ENCODE data around the gene ZNF655. TPM values are rescaled to one million over a fixed set of nuclear protein-coding genes. Genes with fewer than 3 reads are reported as not detected.

ZNF655 gene
- total RNA-seq, 1 experiment from 2014 or later: 40.4 TPM

DNA sequence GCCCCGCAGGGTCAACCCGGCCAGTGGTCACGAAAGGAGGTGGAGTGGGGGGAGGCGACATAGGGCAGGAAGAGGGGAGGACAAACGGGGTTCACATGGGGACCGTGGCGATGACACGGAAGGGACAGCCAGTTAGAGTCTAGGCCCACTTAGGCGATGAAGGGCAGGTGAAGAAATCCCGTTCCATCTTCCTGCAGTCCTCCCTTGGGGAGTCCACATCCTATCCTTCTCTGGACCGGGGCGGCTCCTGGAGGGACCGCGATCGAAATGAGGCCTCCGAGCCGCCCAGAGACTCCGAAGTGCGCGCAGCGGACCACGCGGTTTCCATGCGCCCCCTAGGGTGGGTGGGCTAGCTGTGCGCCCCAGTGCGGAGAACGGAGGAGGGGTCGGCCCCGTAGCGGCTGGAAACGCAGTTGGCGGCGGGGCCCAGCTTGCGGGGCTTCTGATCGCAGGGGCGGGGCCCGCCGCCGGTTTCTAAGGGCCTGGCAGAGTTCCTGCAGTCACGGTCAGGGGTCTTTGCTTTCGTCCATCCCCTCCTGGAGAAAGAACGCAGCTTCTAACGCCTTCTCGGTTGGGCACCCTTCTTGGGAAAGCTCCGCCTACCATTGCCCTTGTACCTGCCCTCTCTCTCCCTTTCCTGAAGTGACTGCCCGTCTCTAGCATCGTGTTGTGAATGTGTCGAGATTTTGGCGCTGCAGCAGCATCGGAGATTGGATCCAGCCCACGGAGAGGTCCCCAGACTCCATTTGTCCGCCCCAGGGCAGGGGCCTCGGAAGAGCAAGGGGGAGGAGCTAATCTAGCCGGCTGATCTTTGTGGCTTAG lies 21.7 kb downstream of the ZNF655 start (continued):
- TF ChIP-seq, protein P1, sequence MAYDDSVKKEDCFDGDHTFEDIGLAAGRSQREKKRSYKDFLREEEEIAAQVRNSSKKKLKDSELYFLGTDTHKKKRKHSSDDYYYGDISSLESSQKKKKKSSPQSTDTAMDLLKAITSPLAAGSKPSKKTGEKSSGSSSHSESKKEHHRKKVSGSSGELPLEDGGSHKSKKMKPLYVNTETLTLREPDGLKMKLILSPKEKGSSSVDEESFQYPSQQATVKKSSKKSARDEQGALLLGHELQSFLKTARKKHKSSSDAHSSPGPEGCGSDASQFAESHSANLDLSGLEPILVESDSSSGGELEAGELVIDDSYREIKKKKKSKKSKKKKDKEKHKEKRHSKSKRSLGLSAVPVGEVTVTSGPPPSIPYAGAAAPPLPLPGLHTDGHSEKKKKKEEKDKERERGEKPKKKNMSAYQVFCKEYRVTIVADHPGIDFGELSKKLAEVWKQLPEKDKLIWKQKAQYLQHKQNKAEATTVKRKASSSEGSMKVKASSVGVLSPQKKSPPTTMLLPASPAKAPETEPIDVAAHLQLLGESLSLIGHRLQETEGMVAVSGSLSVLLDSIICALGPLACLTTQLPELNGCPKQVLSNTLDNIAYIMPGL (CRISPR knock-in tag; IDR thresholded peaks at IDR 0.05): peak; percentile 75; the same call in 1 of the 2 replicates
- TF ChIP-seq, protein P2, sequence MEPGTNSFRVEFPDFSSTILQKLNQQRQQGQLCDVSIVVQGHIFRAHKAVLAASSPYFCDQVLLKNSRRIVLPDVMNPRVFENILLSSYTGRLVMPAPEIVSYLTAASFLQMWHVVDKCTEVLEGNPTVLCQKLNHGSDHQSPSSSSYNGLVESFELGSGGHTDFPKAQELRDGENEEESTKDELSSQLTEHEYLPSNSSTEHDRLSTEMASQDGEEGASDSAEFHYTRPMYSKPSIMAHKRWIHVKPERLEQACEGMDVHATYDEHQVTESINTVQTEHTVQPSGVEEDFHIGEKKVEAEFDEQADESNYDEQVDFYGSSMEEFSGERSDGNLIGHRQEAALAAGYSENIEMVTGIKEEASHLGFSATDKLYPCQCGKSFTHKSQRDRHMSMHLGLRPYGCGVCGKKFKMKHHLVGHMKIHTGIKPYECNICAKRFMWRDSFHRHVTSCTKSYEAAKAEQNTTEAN (CRISPR knock-in tag; IDR thresholded peaks at IDR 0.05): no peak
- TF ChIP-seq, protein P3, sequence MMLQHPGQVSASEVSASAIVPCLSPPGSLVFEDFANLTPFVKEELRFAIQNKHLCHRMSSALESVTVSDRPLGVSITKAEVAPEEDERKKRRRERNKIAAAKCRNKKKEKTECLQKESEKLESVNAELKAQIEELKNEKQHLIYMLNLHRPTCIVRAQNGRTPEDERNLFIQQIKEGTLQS (CRISPR knock-in tag; conservative IDR thresholded peaks at IDR 0.05): no peak
- TF ChIP-seq, protein P4, sequence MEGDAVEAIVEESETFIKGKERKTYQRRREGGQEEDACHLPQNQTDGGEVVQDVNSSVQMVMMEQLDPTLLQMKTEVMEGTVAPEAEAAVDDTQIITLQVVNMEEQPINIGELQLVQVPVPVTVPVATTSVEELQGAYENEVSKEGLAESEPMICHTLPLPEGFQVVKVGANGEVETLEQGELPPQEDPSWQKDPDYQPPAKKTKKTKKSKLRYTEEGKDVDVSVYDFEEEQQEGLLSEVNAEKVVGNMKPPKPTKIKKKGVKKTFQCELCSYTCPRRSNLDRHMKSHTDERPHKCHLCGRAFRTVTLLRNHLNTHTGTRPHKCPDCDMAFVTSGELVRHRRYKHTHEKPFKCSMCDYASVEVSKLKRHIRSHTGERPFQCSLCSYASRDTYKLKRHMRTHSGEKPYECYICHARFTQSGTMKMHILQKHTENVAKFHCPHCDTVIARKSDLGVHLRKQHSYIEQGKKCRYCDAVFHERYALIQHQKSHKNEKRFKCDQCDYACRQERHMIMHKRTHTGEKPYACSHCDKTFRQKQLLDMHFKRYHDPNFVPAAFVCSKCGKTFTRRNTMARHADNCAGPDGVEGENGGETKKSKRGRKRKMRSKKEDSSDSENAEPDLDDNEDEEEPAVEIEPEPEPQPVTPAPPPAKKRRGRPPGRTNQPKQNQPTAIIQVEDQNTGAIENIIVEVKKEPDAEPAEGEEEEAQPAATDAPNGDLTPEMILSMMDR (IDR thresholded peaks at IDR 0.05): peak; percentile 58; the same call in 1 of the 2 replicates
- no peak for TF ChIP-seq ZNF416 (CRISPR knock-in tag; IDR thresholded peaks at IDR 0.05)
- TF ChIP-seq, protein P5, sequence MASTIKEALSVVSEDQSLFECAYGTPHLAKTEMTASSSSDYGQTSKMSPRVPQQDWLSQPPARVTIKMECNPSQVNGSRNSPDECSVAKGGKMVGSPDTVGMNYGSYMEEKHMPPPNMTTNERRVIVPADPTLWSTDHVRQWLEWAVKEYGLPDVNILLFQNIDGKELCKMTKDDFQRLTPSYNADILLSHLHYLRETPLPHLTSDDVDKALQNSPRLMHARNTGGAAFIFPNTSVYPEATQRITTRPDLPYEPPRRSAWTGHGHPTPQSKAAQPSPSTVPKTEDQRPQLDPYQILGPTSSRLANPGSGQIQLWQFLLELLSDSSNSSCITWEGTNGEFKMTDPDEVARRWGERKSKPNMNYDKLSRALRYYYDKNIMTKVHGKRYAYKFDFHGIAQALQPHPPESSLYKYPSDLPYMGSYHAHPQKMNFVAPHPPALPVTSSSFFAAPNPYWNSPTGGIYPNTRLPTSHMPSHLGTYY (CRISPR knock-in tag; IDR thresholded peaks at IDR 0.05): no peak
- TF ChIP-seq, protein P6, sequence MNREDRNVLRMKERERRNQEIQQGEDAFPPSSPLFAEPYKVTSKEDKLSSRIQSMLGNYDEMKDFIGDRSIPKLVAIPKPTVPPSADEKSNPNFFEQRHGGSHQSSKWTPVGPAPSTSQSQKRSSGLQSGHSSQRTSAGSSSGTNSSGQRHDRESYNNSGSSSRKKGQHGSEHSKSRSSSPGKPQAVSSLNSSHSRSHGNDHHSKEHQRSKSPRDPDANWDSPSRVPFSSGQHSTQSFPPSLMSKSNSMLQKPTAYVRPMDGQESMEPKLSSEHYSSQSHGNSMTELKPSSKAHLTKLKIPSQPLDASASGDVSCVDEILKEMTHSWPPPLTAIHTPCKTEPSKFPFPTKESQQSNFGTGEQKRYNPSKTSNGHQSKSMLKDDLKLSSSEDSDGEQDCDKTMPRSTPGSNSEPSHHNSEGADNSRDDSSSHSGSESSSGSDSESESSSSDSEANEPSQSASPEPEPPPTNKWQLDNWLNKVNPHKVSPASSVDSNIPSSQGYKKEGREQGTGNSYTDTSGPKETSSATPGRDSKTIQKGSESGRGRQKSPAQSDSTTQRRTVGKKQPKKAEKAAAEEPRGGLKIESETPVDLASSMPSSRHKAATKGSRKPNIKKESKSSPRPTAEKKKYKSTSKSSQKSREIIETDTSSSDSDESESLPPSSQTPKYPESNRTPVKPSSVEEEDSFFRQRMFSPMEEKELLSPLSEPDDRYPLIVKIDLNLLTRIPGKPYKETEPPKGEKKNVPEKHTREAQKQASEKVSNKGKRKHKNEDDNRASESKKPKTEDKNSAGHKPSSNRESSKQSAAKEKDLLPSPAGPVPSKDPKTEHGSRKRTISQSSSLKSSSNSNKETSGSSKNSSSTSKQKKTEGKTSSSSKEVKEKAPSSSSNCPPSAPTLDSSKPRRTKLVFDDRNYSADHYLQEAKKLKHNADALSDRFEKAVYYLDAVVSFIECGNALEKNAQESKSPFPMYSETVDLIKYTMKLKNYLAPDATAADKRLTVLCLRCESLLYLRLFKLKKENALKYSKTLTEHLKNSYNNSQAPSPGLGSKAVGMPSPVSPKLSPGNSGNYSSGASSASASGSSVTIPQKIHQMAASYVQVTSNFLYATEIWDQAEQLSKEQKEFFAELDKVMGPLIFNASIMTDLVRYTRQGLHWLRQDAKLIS (CRISPR knock-in tag; IDR thresholded peaks at IDR 0.05; ENCODE audit: borderline replicate concordance): no peak
- TF ChIP-seq ZNF138 (CRISPR knock-in tag; conservative IDR thresholded peaks at IDR 0.05): no peak; the same call in 1 of the 2 replicates
- no peak for TF ChIP-seq TCF7 (CRISPR knock-in tag; IDR thresholded peaks at IDR 0.05; ENCODE audit: low read depth)
- TF ChIP-seq, protein P7, sequence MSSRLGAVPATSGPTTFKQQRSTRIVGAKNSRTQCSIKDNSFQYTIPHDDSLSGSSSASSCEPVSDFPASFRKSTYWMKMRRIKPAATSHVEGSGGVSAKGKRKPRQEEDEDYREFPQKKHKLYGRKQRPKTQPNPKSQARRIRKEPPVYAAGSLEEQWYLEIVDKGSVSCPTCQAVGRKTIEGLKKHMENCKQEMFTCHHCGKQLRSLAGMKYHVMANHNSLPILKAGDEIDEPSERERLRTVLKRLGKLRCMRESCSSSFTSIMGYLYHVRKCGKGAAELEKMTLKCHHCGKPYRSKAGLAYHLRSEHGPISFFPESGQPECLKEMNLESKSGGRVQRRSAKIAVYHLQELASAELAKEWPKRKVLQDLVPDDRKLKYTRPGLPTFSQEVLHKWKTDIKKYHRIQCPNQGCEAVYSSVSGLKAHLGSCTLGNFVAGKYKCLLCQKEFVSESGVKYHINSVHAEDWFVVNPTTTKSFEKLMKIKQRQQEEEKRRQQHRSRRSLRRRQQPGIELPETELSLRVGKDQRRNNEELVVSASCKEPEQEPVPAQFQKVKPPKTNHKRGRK (CRISPR knock-in tag; IDR thresholded peaks at IDR 0.05; ENCODE audit: borderline replicate concordance): no peak
- TF ChIP-seq, protein P8, sequence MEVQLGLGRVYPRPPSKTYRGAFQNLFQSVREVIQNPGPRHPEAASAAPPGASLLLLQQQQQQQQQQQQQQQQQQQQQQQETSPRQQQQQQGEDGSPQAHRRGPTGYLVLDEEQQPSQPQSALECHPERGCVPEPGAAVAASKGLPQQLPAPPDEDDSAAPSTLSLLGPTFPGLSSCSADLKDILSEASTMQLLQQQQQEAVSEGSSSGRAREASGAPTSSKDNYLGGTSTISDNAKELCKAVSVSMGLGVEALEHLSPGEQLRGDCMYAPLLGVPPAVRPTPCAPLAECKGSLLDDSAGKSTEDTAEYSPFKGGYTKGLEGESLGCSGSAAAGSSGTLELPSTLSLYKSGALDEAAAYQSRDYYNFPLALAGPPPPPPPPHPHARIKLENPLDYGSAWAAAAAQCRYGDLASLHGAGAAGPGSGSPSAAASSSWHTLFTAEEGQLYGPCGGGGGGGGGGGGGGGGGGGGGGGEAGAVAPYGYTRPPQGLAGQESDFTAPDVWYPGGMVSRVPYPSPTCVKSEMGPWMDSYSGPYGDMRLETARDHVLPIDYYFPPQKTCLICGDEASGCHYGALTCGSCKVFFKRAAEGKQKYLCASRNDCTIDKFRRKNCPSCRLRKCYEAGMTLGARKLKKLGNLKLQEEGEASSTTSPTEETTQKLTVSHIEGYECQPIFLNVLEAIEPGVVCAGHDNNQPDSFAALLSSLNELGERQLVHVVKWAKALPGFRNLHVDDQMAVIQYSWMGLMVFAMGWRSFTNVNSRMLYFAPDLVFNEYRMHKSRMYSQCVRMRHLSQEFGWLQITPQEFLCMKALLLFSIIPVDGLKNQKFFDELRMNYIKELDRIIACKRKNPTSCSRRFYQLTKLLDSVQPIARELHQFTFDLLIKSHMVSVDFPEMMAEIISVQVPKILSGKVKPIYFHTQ (CRISPR knock-in tag; IDR thresholded peaks at IDR 0.05): no peak
- TF ChIP-seq RELA (CRISPR knock-in tag; IDR thresholded peaks at IDR 0.05; ENCODE audit: borderline replicate concordance): no peak
- TF ChIP-seq, protein P9, sequence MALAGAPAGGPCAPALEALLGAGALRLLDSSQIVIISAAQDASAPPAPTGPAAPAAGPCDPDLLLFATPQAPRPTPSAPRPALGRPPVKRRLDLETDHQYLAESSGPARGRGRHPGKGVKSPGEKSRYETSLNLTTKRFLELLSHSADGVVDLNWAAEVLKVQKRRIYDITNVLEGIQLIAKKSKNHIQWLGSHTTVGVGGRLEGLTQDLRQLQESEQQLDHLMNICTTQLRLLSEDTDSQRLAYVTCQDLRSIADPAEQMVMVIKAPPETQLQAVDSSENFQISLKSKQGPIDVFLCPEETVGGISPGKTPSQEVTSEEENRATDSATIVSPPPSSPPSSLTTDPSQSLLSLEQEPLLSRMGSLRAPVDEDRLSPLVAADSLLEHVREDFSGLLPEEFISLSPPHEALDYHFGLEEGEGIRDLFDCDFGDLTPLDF (CRISPR knock-in tag; IDR thresholded peaks at IDR 0.05): 0 out of 2 replicates have a peak, but pooled peaks have one; percentile 26
- TF ChIP-seq ZNF423 (CRISPR knock-in tag; IDR thresholded peaks at IDR 0.05): peak; percentile 90
- TF ChIP-seq ETV6 (CRISPR knock-in tag; IDR thresholded peaks at IDR 0.05): no peak
- no peak for TF ChIP-seq GRHL2 (CRISPR knock-in tag; IDR thresholded peaks at IDR 0.05; ENCODE audit: insufficient replicate concordance, severe bottlenecking)
- TF ChIP-seq, protein P10, sequence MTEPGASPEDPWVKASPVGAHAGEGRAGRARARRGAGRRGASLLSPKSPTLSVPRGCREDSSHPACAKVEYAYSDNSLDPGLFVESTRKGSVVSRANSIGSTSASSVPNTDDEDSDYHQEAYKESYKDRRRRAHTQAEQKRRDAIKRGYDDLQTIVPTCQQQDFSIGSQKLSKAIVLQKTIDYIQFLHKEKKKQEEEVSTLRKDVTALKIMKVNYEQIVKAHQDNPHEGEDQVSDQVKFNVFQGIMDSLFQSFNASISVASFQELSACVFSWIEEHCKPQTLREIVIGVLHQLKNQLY (CRISPR knock-in tag; IDR thresholded peaks at IDR 0.05): no peak
- peak; percentile 15; the same call in 1 of the 2 replicates for TF ChIP-seq FOXK1 (CRISPR knock-in tag; IDR thresholded peaks at IDR 0.05)
- TF ChIP-seq NR3C1 (CRISPR knock-in tag; conservative IDR thresholded peaks at IDR 0.05; ENCODE audit: low read depth): no peak
- TF ChIP-seq SMAD3 (CRISPR knock-in tag; IDR thresholded peaks at IDR 0.05; ENCODE audit: borderline replicate concordance): no peak

Data from WTC11 (cell line).